Tibial nerve (tissue), 4 donors: ENCODE results near the gene CYP2A6.

Experiments used
- CTCF ChIP-seq, 5 experiments: fragments of 200-600 bp in 3 of 5; fragments of 450-650 bp in 2 of 5; sonication (generic) in 3 of 5; IDR thresholded peaks; one replicate each; pipeline ENCODE4 v1.5.1; 2016 to 2019; ENCODE audit warnings: antibody characterized with exemption in 5 of 5, mild to moderate bottlenecking in 3 of 5, moderate library complexity in 2 of 5
- EP300 ChIP-seq, 2 donors: sonication (generic); formaldehyde crosslinking; IDR thresholded peaks; one replicate each; pipeline ENCODE4 v1.6.1; 2017; ENCODE audit warnings: antibody characterized with exemption in 2 of 2, mild to moderate bottlenecking in 1 of 2

- TF ChIP-seq CTCF (IDR thresholded peaks at IDR 0.05): no peak
- TF ChIP-seq EP300 (IDR thresholded peaks at IDR 0.05): no peak
These were observed 39.1 kb upstream of the CYP2A6 start for GRCh38 chr19:40889366-40889765.
